ENCODE measurements around the gene SMIM10L1.

SMIM10L1 gene

GRCh38 chr12:11164384-11164783, 6.6 kb upstream of the SMIM10L1 start:
- intact Hi-C loops (cut with DNase I; ENCODE audit: low total_unique reads) = no loop called here
- TF ChIP-seq CTCF (IDR thresholded peaks at IDR 0.05) = no peak

GRCh38 chr12:11166300-11166699, 4.7 kb upstream of the SMIM10L1 start:
- Histone ChIP-seq H3K27ac (no peak overlapping the region), H3K4me1 (peaks cover 0 to 23% (median 12%) of the 10 kb centered on the region in 4 donors), H3K9me3 (no peaks in the 10 kb centered on the region), H3K27me3 (no peaks in the 10 kb centered on the region), H3K4me3 (no peak overlapping the region), H3K36me3 (peaks cover 0 to 17% (median 0%) of the 10 kb centered on the region in 3 donors)
- no peak for DNase-seq
- intact Hi-C loops (cut with DNase I; ENCODE audit: low total_unique reads) = no loop called here
- no peak for TF ChIP-seq CTCF (IDR thresholded peaks at IDR 0.05)

More at GRCh38 chr12:11164384-11164783, 6.6 kb upstream of the SMIM10L1 start:
- no peak overlapping the region for H3K27ac ChIP-seq
- H3K36me3 ChIP-seq = peaks cover 0 to 17% (median 0%) of the 10 kb centered on the region in 3 donors
- no peak overlapping the region for H3K4me3 ChIP-seq
- no peak for DNase-seq
- no peaks in the 10 kb centered on the region for H3K9me3 ChIP-seq
- H3K27me3 ChIP-seq = no peaks in the 10 kb centered on the region
- peaks cover 0 to 12% (median 2%) of the 10 kb centered on the region in 4 donors for H3K4me1 ChIP-seq

DNA sequence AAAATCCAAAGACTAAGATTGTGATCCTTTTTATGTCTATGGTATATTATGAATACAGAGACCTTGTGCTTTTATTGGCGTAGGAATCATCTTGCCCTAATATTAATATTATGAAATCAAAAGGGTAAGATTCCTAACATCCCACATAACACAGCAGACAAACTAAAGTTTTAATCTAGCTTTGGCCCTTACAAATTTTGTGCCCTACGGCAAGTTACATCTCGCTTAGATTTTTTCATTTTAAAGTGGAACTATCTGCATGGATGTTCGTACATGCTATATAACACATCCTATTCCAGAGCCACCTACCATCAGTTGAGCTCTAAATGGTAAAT, 217 bp upstream of the SMIM10L1 start:
- Histone ChIP-seq H3K27me3 (no peaks in the 10 kb centered on the region), H3K4me1 (peaks cover 0 to 40% (median 22%) of the 10 kb centered on the region in 4 donors), H3K27ac (peak overlapping the region; percentile 97 to 99), H3K9me3 (no peaks in the 10 kb centered on the region), H3K36me3 (peaks cover 0 to 5% (median 0%) of the 10 kb centered on the region in 3 donors), H3K4me3 (peak overlapping the region; percentile 94 to 98)
- intact Hi-C loops (cut with DNase I; ENCODE audit: low total_unique reads) = loop anchor here (5.0 kb wide), 1 partner anchor 1097 kb away; the partner anchor contains the start of gene LRP6
- no peak for TF ChIP-seq CTCF (IDR thresholded peaks at IDR 0.05)
- DNase-seq = no peak

DNA sequence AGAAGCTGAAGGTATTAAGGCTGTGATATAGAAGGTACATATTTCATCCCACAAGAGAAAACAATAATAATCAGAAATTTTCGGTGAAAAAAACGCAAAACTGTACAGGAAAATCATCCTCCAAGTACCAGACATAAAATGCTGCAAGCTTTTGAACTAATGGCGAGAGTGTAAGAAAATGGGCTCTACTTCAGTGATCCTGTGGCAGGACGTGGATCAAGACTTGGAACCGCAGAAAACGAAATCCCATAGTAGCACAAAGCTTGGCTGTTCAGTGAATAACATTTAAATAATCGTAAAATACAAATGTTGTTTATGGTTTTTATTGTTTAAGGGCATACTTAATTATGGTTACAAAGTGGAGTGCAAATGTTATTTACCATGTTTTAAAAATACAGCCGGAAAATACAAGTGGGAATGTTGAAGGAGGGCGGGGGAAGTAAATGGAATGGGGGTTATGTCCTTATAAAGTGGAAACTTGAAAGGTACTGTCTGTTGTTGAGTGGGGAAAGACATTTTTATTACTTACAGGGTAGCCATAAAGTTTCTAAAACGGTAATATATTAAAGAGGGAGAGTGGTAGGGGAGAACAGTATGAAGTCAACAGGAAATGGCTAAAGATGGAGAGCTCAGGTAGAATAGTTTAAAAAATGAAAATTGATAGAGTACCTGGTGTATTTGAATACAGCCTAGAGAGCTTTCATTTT, 1.1 kb downstream of the SMIM10L1 start:
- no peak for TF ChIP-seq CTCF (IDR thresholded peaks at IDR 0.05)
- Histone ChIP-seq H3K27me3 (no peaks in the 10 kb centered on the region), H3K36me3 (no peaks in the 10 kb centered on the region), H3K27ac (peak overlapping the region; percentile 97 to 99), H3K4me1 (peaks cover 0 to 40% (median 22%) of the 10 kb centered on the region in 4 donors), H3K9me3 (no peaks in the 10 kb centered on the region), H3K4me3 (peak overlapping the region; percentile 94 to 98)
- no peak for DNase-seq
- intact Hi-C loops (cut with DNase I; ENCODE audit: low total_unique reads) = loop anchor here (5.0 kb wide), 1 partner anchor 1095 kb away; the partner anchor contains the start of gene LRP6

- Histone ChIP-seq H3K36me3 (no peaks in the 10 kb centered on the region), H3K27ac (no peak overlapping the region), H3K4me1 (peaks cover 0 to 34% (median 22%) of the 10 kb centered on the region in 4 donors), H3K27me3 (no peaks in the 10 kb centered on the region), H3K9me3 (no peaks in the 10 kb centered on the region), H3K4me3 (no peak overlapping the region)
- DNase-seq = no peak
- intact Hi-C loops (cut with DNase I; ENCODE audit: low total_unique reads) = loop anchor here (5.0 kb wide), 1 partner anchor 1093 kb away; the partner anchor contains the start of gene LRP6
- no peak for TF ChIP-seq CTCF (IDR thresholded peaks at IDR 0.05)
These were observed 3.0 kb downstream of the SMIM10L1 start for GRCh38 chr12:11174022-11174421.
